Measurements from ENCODE around the gene SULT1A3.

DNA sequence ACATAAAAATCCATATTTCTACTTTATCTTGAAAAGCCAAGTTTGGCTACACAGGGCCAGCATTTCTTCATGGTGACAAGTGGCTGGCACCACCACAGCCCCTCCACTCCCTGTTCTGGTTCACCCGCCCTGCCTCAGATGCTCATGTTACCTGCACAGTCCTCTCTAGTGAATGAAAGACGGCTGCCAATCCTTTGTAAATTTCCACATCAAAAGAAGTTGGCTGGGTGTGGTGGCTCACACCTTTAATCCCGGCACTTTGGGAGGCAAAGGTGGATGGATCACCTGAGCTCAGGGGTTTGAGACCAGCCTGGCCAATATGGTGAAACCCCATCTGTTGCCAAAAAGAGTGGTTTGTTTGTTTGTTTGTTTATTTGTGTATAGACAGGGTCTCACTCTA, 35.5 kb upstream of the SULT1A3 start:
- TF ChIP-seq, protein P1, sequence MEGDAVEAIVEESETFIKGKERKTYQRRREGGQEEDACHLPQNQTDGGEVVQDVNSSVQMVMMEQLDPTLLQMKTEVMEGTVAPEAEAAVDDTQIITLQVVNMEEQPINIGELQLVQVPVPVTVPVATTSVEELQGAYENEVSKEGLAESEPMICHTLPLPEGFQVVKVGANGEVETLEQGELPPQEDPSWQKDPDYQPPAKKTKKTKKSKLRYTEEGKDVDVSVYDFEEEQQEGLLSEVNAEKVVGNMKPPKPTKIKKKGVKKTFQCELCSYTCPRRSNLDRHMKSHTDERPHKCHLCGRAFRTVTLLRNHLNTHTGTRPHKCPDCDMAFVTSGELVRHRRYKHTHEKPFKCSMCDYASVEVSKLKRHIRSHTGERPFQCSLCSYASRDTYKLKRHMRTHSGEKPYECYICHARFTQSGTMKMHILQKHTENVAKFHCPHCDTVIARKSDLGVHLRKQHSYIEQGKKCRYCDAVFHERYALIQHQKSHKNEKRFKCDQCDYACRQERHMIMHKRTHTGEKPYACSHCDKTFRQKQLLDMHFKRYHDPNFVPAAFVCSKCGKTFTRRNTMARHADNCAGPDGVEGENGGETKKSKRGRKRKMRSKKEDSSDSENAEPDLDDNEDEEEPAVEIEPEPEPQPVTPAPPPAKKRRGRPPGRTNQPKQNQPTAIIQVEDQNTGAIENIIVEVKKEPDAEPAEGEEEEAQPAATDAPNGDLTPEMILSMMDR (IDR thresholded peaks at IDR 0.05): no peak
- TF ChIP-seq POLR2A (IDR thresholded peaks at IDR 0.05): no peak

All from upper lobe of left lung (tissue), 4 donors.